H1 (cell line): ENCODE measurements around the gene C19orf85. TPM values are rescaled to one million over a fixed set of nuclear protein-coding genes. Genes with fewer than 3 reads are reported as not detected.

Experiments used
- CTCF ChIA-PET: fragments of 300-600 bp; sonication (Branson Sonifier 250); formaldehyde crosslinking; loops from one replicate; lab custom pipeline; 2021; ENCODE audit not compliant: partially characterized antibody; lab: Charles Lee
- POLR2A ChIA-PET: fragments of 300-600 bp; sonication (Branson Sonifier 250); formaldehyde crosslinking; loops from one replicate; lab custom pipeline; 2021; ENCODE audit warnings: inconsistent platforms; ENCODE audit not compliant: partially characterized antibody; lab: Charles Lee
- DNase-seq, 2 experiments: peaks; one replicate each; pipeline versions ENCODE4 v3.0.0 to v3.0.0-alpha.2; 2010 to 2022; ENCODE audit warnings: low spot score in 2 of 2, low read depth in 1 of 2, mixed read lengths in 1 of 2
- FAIRE-seq: peaks from 2 replicates; lab custom pipeline; 2011; peaks lifted over from hg19 to GRCh38; lab: Jason Lieb, UNC
- H2AFZ ChIP-seq: 2 replicates; pipeline ENCODE4 v1.8.1; 2012; ENCODE audit warnings: low read length, inconsistent platforms
- H2AK5ac ChIP-seq: 2 replicates; pipeline ENCODE4 v1.6.1; 2013; ENCODE audit warnings: low read depth, low read length
- H2BK120ac ChIP-seq: replicated peaks from 2 replicates; pipeline ENCODE3; 2013; ENCODE audit warnings: low read depth, low read length, inconsistent platforms
- H2BK12ac ChIP-seq: 2 replicates; pipeline ENCODE4 v1.6.1; 2013; ENCODE audit warnings: low read depth, low read length
- H2BK15ac ChIP-seq: 2 replicates; pipeline ENCODE4 v1.6.1; 2013; ENCODE audit warnings: low read length
- H2BK20ac ChIP-seq: 2 replicates; pipeline ENCODE4 v1.6.1; 2013; ENCODE audit warnings: low read length
- H2BK5ac ChIP-seq: 2 replicates; pipeline ENCODE4 v1.6.1; 2013; ENCODE audit warnings: low read depth, low read length
- H3K14ac ChIP-seq: 2 replicates; pipeline ENCODE4 v1.6.1; 2013; ENCODE audit warnings: inconsistent platforms; ENCODE audit not compliant: insufficient read length
- H3K18ac ChIP-seq: 2 replicates; pipeline ENCODE4 v1.6.1; 2013; ENCODE audit warnings: low read length; ENCODE audit errors: extremely low read depth
- H3K23ac ChIP-seq: 2 replicates; pipeline ENCODE4 v1.6.1; 2013; ENCODE audit warnings: inconsistent platforms; ENCODE audit not compliant: insufficient read length
- H3K23me2 ChIP-seq: 2 replicates; pipeline ENCODE4 v1.6.1; 2013; ENCODE audit warnings: low read depth, low read length
- H3K27ac ChIP-seq: 2 replicates; pipeline ENCODE4 v1.6.1; 2011; ENCODE audit warnings: low read depth, low read length, inconsistent platforms
- H3K27me3 ChIP-seq, 4 experiments: replicated peaks in 1 of 4; 1 replicate in 1 of 4; 2 replicates in 3 of 4; pipeline versions ENCODE4 v1.6.1 to v1.8.1; 2011 to 2013; ENCODE audit warnings: low read length in 3 of 4, mild to moderate bottlenecking in 3 of 4, inconsistent platforms in 2 of 4, mixed read lengths in 2 of 4, moderate library complexity in 1 of 4; ENCODE audit not compliant: control insufficient read depth in 3 of 4, insufficient read depth in 3 of 4; ENCODE audit errors: extremely low read depth in 1 of 4
- H3K36me3 ChIP-seq, 4 experiments: 2 replicates each; pipeline versions ENCODE4 v1.6.1 to v1.8.1; 2011 to 2013; ENCODE audit warnings: mild to moderate bottlenecking in 4 of 4, low read length in 3 of 4, moderate library complexity in 2 of 4, control low read depth in 1 of 4, inconsistent platforms in 1 of 4; ENCODE audit not compliant: insufficient read depth in 4 of 4, control insufficient read depth in 2 of 4
- H3K4ac ChIP-seq: replicated peaks from 2 replicates; pipeline ENCODE3; 2013; ENCODE audit warnings: low read length, low read depth, mixed read lengths, inconsistent platforms; ENCODE audit not compliant: insufficient read length
- H3K4me1 ChIP-seq, 4 experiments: replicated peaks in 1 of 4; 1 replicate in 1 of 4; 2 replicates in 3 of 4; pipeline versions ENCODE4 v1.6.1 to v1.8.1; 2011 to 2013; ENCODE audit warnings: low read length in 3 of 4, inconsistent platforms in 2 of 4, mixed read lengths in 1 of 4; ENCODE audit not compliant: insufficient read depth in 4 of 4, control insufficient read depth in 3 of 4
- H3K4me2 ChIP-seq, 2 experiments: 2 replicates each; pipeline versions ENCODE4 v1.6.1 to v1.8.1; 2011 to 2013; ENCODE audit warnings: low read depth in 2 of 2, low read length in 2 of 2, control low read depth in 1 of 2, inconsistent platforms in 1 of 2, mild to moderate bottlenecking in 1 of 2; ENCODE audit not compliant: insufficient read depth in 1 of 2
- H3K4me3 ChIP-seq, 4 experiments: fragments of 200-600, 300-600 bp in 1 of 4; sonication (generic), shearing (Covaris generic), sonication (Bioruptor Twin) in 1 of 4; 2 replicates each; pipeline versions ENCODE4 v1.5.1 to v1.8.1; 2011 to 2016; ENCODE audit warnings: low read length in 4 of 4, low read depth in 3 of 4, control low read depth in 2 of 4, inconsistent platforms in 2 of 4, mild to moderate bottlenecking in 2 of 4, mixed read lengths in 1 of 4, moderate library complexity in 1 of 4; ENCODE audit not compliant: insufficient read depth in 2 of 4; ENCODE audit errors: extremely low read depth in 1 of 4
- H3K56ac ChIP-seq: replicated peaks from 2 replicates; pipeline ENCODE3; 2013; ENCODE audit warnings: low read depth, mild to moderate bottlenecking, mixed read lengths, low read length, inconsistent platforms; ENCODE audit not compliant: insufficient read length
- H3K79me1 ChIP-seq: 2 replicates; pipeline ENCODE4 v1.6.1; 2013; ENCODE audit warnings: low read depth, low read length, control low read depth
- H3K79me2 ChIP-seq, 2 experiments: 2 replicates each; pipeline versions ENCODE4 v1.6.1 to v1.8.1; 2012 to 2013; ENCODE audit warnings: low read length in 2 of 2, mild to moderate bottlenecking in 2 of 2, inconsistent platforms in 1 of 2; ENCODE audit not compliant: insufficient read depth in 2 of 2, control insufficient read depth in 1 of 2
- H3K9ac ChIP-seq, 4 experiments: replicated peaks in 1 of 4; 1 replicate in 1 of 4; 2 replicates in 3 of 4; pipeline versions ENCODE4 v1.6.1 to v1.8.1; 2011 to 2013; ENCODE audit warnings: low read depth in 3 of 4, low read length in 3 of 4, control low read depth in 2 of 4, mild to moderate bottlenecking in 2 of 4, moderate library complexity in 2 of 4, inconsistent platforms in 1 of 4; ENCODE audit errors: extremely low read depth in 1 of 4
- H3K9me3 ChIP-seq, 2 experiments: 2 replicates each; pipeline versions ENCODE4 v1.6.1 to v1.8.1; 2012 to 2013; ENCODE audit warnings: mild to moderate bottlenecking in 2 of 2, moderate library complexity in 2 of 2, control low read depth in 1 of 2, inconsistent platforms in 1 of 2, low read depth in 1 of 2, low read length in 1 of 2, mixed read lengths in 1 of 2; ENCODE audit not compliant: insufficient read depth in 2 of 2
- H4K20me1 ChIP-seq, 2 experiments: replicated peaks in 1 of 2; 2 replicates each; pipeline versions ENCODE3 to v1.8.1; 2011 to 2013; ENCODE audit warnings: inconsistent platforms in 2 of 2, low read length in 2 of 2, mild to moderate bottlenecking in 1 of 2; ENCODE audit not compliant: insufficient read depth in 2 of 2, control insufficient read depth in 1 of 2
- H4K5ac ChIP-seq: 2 replicates; pipeline ENCODE4 v1.6.1; 2013; ENCODE audit warnings: low read length, low read depth, mixed read lengths, inconsistent platforms; ENCODE audit not compliant: insufficient read length
- H4K8ac ChIP-seq: 2 replicates; pipeline ENCODE4 v1.8.0; 2013; ENCODE audit warnings: mild to moderate bottlenecking, moderate library complexity, low read length, inconsistent platforms; ENCODE audit not compliant: insufficient read depth; ENCODE audit errors: extremely low read depth
- H4K91ac ChIP-seq: replicated peaks from 2 replicates; pipeline ENCODE3; 2013; ENCODE audit warnings: low read length, mixed read lengths, inconsistent platforms; ENCODE audit not compliant: insufficient read length
- CHD1 ChIP-seq: IDR thresholded peaks from 2 replicates; pipeline ENCODE4 v1.6.1; 2012; ENCODE audit warnings: low read depth, low read length, improper control_type of control experiment
- GTF2F1 ChIP-seq: IDR thresholded peaks from 2 replicates; pipeline ENCODE4 v1.6.1; 2012; ENCODE audit warnings: low read depth, low read length, improper control_type of control experiment, borderline replicate concordance
- HDAC6 ChIP-seq: IDR thresholded peaks from one replicate; pipeline ENCODE4 v1.7.1; 2012; ENCODE audit warnings: low read depth, mild to moderate bottlenecking, inconsistent platforms, low read length, moderate library complexity
- NRF1 ChIP-seq: IDR thresholded peaks from 2 replicates; pipeline ENCODE4 v1.6.1; 2011; ENCODE audit warnings: mild to moderate bottlenecking, low read depth, low read length, improper control_type of control experiment
- RFX5 ChIP-seq: IDR thresholded peaks from 2 replicates; pipeline ENCODE4 v1.6.1; 2011; ENCODE audit warnings: low read depth, low read length, improper control_type of control experiment, borderline replicate concordance
- SP1 ChIP-seq: IDR thresholded peaks from 2 replicates; pipeline ENCODE4 v1.6.1; 2011; ENCODE audit warnings: low read depth, low read length
- SP4 ChIP-seq: IDR thresholded peaks from 2 replicates; pipeline ENCODE4 v1.6.1; 2012; ENCODE audit warnings: low read length, inconsistent platforms
- WGBS, 2 experiments: shearing (Covaris generic) in 1 of 2; methylation state at CpG; one replicate each; pipeline versions ENCODE4 v1.1.6 to v1.1.7; 2013 to 2015; ENCODE audit warnings: low lambda C conversion rate in 2 of 2, mixed read lengths in 2 of 2, inconsistent platforms in 1 of 2, low coverage in 1 of 2, missing lambda C conversion rate in 1 of 2; ENCODE audit not compliant: insufficient replicate concordance in 2 of 2, insufficient coverage in 1 of 2, insufficient read length in 1 of 2; ENCODE audit errors: extremely low coverage in 1 of 2, missing lambda C conversion rate in 1 of 2; 5-methylcytosine and 5-hydroxymethylcytosine counted together
- polyA plus RNA-seq, 7 experiments: library from polyadenylated mRNA; depleted of rRNA in 3 of 7; stranded (reverse) in 5 of 7; unstranded in 2 of 7; fragments of >200 nt in 5 of 7; fragments of 200-250 nt in 2 of 7; gene quantifications; 1 replicate in 5 of 7; 2 replicates in 1 of 7; 4 replicates in 1 of 7; pipeline versions ENCODE4 v1.2.1 to v1.2.3, GENCODE V29; 2011 to 2013; ENCODE audit warnings: missing spikeins in 2 of 7, mixed read lengths in 2 of 7
- total RNA-seq: library from RNA; stranded (reverse); fragmentation: NEBNext Ultra II Directional; extraction: Animal tissue kit (Norgen Biotek cat#: 25700); gene quantifications from 2 replicates; pipeline ENCODE4 v1.2.1, GENCODE V29; 2021

C19orf85 gene
- total and polyA plus RNA-seq, 2 of the 8 experiments (the other 6 are each of a cell fraction or from before 2014, with no cell fraction given) = 2.2 to 3.2 TPM

GRCh38 chr19:55433292-55433691 is 31.3 kb downstream of the C19orf85 start:
- Histone ChIP-seq H3K23me2 (peaks cover 13% of the 10 kb centered on the region; the same call in 1 of the 2 replicates), H2BK120ac (no peak overlapping the region), H3K9me3 (0 out of 4 replicates have a peak, but pooled peaks cover 0 to 9% of the 10 kb centered on the region in 2 experiments), H4K8ac (no peak overlapping the region), H3K4me3 (no peak overlapping the region), H2BK15ac (no peak overlapping the region), H3K27ac (no peak overlapping the region), H4K91ac (no peak overlapping the region), H3K9ac (no peak overlapping the region), H3K18ac (no peak overlapping the region), H4K5ac (no peak overlapping the region), H2BK20ac (no peak overlapping the region), H3K4me1 (peaks cover 0 to 3% (median 1%) of the 10 kb centered on the region in 4 experiments; a peak in 2 of 7 replicates), H2AFZ (no peak overlapping the region), H3K23ac (no peak overlapping the region), H3K4ac (no peak overlapping the region), H2BK5ac (no peak overlapping the region), H4K20me1 (peaks cover 2 to 15% of the 10 kb centered on the region in 2 experiments), H3K14ac (no peak overlapping the region), H3K27me3 (peaks cover 0 to 3% (median 3%) of the 10 kb centered on the region in 4 experiments; a peak in 5 of 7 replicates), H3K36me3 (no peaks in the 10 kb centered on the region), H2AK5ac (no peak overlapping the region), H2BK12ac (no peak overlapping the region), H3K4me2 (no peak overlapping the region), H3K56ac (no peak overlapping the region), H3K79me1 (peaks cover 6% of the 10 kb centered on the region), H3K79me2 (no peaks in the 10 kb centered on the region)
- 92% methylated on average over 30 of the region's 48 CpGs; no CpG with 5 or more reads in 1 of the 2 experiments for WGBS, 2 experiments
- DNase-seq (no peak), FAIRE-seq (no peak)
- ChIA-PET POLR2A (no interaction called here), CTCF (no interaction called here)
- TF ChIP-seq GTF2F1 = no peak
- TF ChIP-seq SP4 = no peak
- TF ChIP-seq HDAC6 = no peak
- no peak for TF ChIP-seq RFX5
- TF ChIP-seq NRF1 = no peak
- no peak for TF ChIP-seq CHD1
- TF ChIP-seq SP1 = no peak
